HEK293T (cell line): ENCODE data around the gene GPX5.
"Not testable (repeated sequence)": the region's sequence is repeated elsewhere in the genome, so short reads cannot be mapped to it uniquely, and the experiment has no call there.

Experiments
- FOXM1 ChIP-seq: fragments of 450-650 bp; IDR thresholded peaks from 2 replicates; pipeline ENCODE4 v1.6.1; 2017; ENCODE audit warnings: mild to moderate bottlenecking, borderline replicate concordance
- HDGF ChIP-seq: fragments of 450-650 bp; IDR thresholded peaks from 2 replicates; pipeline ENCODE4 v1.6.1; 2017; ENCODE audit warnings: antibody characterized with exemption, borderline replicate concordance
- SP1 ChIP-seq: fragments of 450-650 bp; IDR thresholded peaks from 2 replicates; pipeline ENCODE4 v1.6.1; 2017
- ZNF384 ChIP-seq: fragments of 450-650 bp; IDR thresholded peaks from 2 replicates; pipeline ENCODE4 v1.6.1; 2016

- TF ChIP-seq FOXM1, ZNF384, SP1, HDGF: not testable (repeated sequence)
Observed at GRCh38 chr6:28512387-28512786, 13.3 kb upstream of the GPX5 start.
